CD8-positive, alpha-beta memory T cell (primary cell): ENCODE data around the gene COPS9. TPM values are rescaled to one million over a fixed set of nuclear protein-coding genes. Genes with fewer than 3 reads are reported as not detected.

Experiments
- CTCF ChIA-PET: fragments of 350-600 bp; sonication (Branson Sonifier 250); formaldehyde crosslinking; loops from one replicate; lab custom pipeline; 2021; ENCODE audit warnings: antibody characterized with exemption; lab: Charles Lee
- POLR2A ChIA-PET: fragments of 350-600 bp; sonication (Branson Sonifier 250); formaldehyde crosslinking; loops from one replicate; lab custom pipeline; 2021; ENCODE audit warnings: antibody characterized with exemption; lab: Charles Lee
- DNase-seq, 5 donors: peaks; one replicate each; pipeline versions ENCODE4 v3.0.0 to v3.0.0-alpha.2; 2020 to 2022; ENCODE audit warnings: mixed read lengths in 1 of 5
- H3K27ac ChIP-seq: one replicate; pipeline ENCODE4 v1.7.0; 2013; ENCODE audit warnings: low read depth, mild to moderate bottlenecking, low read length, moderate library complexity
- H3K27me3 ChIP-seq: 2 replicates; pipeline ENCODE4 v1.7.0; 2013; ENCODE audit warnings: low read length, mild to moderate bottlenecking; ENCODE audit not compliant: insufficient read depth, poor library complexity, severe bottlenecking
- H3K36me3 ChIP-seq: 2 replicates; pipeline ENCODE4 v1.7.0; 2013; ENCODE audit warnings: mild to moderate bottlenecking, low read length, moderate library complexity; ENCODE audit not compliant: insufficient read depth
- H3K4me1 ChIP-seq: 2 replicates; pipeline ENCODE4 v1.7.0; 2013; ENCODE audit warnings: mild to moderate bottlenecking, low read length, moderate library complexity; ENCODE audit not compliant: insufficient read depth
- H3K4me3 ChIP-seq: 2 replicates; pipeline ENCODE4 v1.7.0; 2013; ENCODE audit warnings: mild to moderate bottlenecking, low read length
- H3K9me3 ChIP-seq: 2 replicates; pipeline ENCODE4 v1.7.0; 2013; ENCODE audit warnings: mild to moderate bottlenecking, low read length
- H3K27ac Mint-ChIP-seq, 8 donors: one replicate each; pipeline ENCODE4 v1.8.0; 2020 to 2021; ENCODE audit warnings: mixed read lengths in 8 of 8, mild to moderate bottlenecking in 6 of 8, inconsistent platforms in 3 of 8, moderate library complexity in 3 of 8
- H3K27me3 Mint-ChIP-seq, 2 donors: one replicate each; pipeline ENCODE4 v1.8.0; 2020 to 2021; ENCODE audit warnings: mixed read lengths in 2 of 2, mild to moderate bottlenecking in 1 of 2, moderate library complexity in 1 of 2
- H3K36me3 Mint-ChIP-seq, 3 donors: one replicate each; pipeline ENCODE4 v1.8.0; 2020 to 2021; ENCODE audit warnings: mixed read lengths in 3 of 3, inconsistent platforms in 1 of 3, mild to moderate bottlenecking in 1 of 3
- H3K4me1 Mint-ChIP-seq, 3 donors: one replicate each; pipeline ENCODE4 v1.8.0; 2020 to 2021; ENCODE audit warnings: mixed read lengths in 3 of 3, inconsistent platforms in 1 of 3, mild to moderate bottlenecking in 1 of 3
- H3K4me3 Mint-ChIP-seq, 7 donors: one replicate each; pipeline ENCODE4 v1.8.0; 2020 to 2021; ENCODE audit warnings: mixed read lengths in 7 of 7, mild to moderate bottlenecking in 6 of 7, moderate library complexity in 4 of 7, inconsistent platforms in 2 of 7
- H3K9me3 Mint-ChIP-seq, 5 donors: one replicate each; pipeline ENCODE4 v1.8.0; 2020 to 2022; ENCODE audit warnings: mixed read lengths in 5 of 5, mild to moderate bottlenecking in 3 of 5, moderate library complexity in 2 of 5, inconsistent platforms in 1 of 5
- polyA plus RNA-seq: library from polyadenylated mRNA; unstranded; fragments of 300-500 nt; fragmentation: Illumina TruSeq; gene quantifications from one replicate; pipeline ENCODE4 v1.2.3, GENCODE V29; 2021
- total RNA-seq, 2 experiments: library from RNA; stranded (reverse); gene quantifications; one replicate each; pipeline ENCODE4 v1.2.3, GENCODE V29; 2021

The COPS9 gene
- total and polyA plus RNA-seq, 3 experiments from 2014 or later: 186 to 331 (median 189) TPM

DNA sequence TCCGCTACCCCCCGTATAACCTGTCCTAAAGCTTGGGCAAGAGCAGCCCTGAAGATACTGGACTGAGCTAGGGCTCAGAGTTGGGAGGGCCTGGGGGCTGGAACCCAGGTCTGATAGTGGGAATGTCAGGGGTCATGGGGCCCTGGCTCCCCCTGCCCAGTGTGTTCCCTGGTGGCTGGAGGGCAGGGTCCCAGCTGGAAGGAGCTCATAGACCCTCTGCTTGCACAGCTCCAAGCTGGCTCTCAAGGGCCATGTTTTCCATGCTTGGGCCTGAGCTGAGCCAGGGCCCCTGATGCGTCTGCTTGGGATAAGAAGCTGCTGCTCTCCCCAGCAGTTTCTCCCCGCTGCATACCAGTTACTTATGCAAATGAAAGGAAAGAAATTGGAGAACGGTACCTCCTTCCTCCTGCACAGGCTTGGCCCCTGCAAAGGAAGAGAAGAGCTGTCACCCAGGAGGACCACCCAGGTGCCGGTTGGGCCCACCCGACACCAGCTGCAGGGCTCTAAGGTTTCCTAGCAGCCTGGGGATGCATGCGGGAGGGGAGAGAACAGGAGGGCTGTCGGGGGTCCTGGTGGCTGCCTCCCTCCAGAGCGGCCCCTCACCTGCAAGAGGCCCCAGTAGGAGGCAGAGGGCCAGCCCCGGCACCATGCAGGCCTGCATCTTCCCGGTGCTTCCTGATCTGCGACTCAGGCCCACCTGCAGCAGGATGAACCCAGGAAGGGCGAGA lies 3.7 kb upstream of the COPS9 start:
- Mint-ChIP-seq H3K9me3 (no peaks in the 10 kb centered on the region), H3K4me3 (no peak overlapping the region), H3K36me3 (peaks cover 0 to 8% (median 2%) of the 10 kb centered on the region in 3 donors), H3K27me3 (peaks cover 0 to 2% of the 10 kb centered on the region in 2 donors), H3K4me1 (peaks cover 16 to 26% (median 17%) of the 10 kb centered on the region in 3 donors), H3K27ac (no peak overlapping the region)
- no peak for DNase-seq
- Histone ChIP-seq H3K27ac (no peak overlapping the region), H3K27me3 (no peaks in the 10 kb centered on the region), H3K36me3 (no peaks in the 10 kb centered on the region), H3K4me1 (peaks cover 22% of the 10 kb centered on the region), H3K9me3 (no peaks in the 10 kb centered on the region), H3K4me3 (no peak overlapping the region)
- CTCF ChIA-PET: interaction anchor here (7.1 kb wide), 1 partner anchor 80 kb away, joined by 96 read pairs; no protein-coding TSS in a partner anchor
- POLR2A ChIA-PET: no interaction called here

DNA sequence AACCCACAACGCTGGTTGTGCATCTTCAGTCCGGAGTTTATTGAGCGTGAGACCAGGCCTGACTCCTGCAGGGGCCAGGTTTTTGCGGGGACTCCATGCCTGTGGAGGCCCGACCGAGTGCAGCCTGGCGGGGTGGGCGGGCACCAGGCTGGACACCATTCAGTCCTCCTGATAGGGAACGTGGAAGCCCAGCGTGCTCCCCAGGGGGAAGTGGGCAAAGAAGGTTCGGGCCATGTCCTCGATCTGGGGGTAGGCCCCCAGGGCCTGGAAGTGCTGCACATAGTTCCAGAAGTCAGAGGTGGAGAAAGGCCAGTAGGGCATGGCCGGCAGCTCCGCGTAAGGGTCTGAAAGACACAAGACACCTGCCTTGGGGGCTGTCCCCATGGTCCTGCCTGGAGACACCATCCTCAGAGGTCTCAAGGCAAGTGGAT lies 2.9 kb upstream of the COPS9 start:
- Mint-ChIP-seq H3K27me3 (peaks cover 0 to 2% of the 10 kb centered on the region in 2 donors), H3K36me3 (peaks cover 0 to 10% (median 3%) of the 10 kb centered on the region in 3 donors), H3K4me3 (peak overlapping the region in 1 of 7 donors; percentile 84), H3K9me3 (no peaks in the 10 kb centered on the region), H3K4me1 (peaks cover 22 to 34% (median 24%) of the 10 kb centered on the region in 3 donors), H3K27ac (no peak overlapping the region)
- H3K27me3 ChIP-seq: no peaks in the 10 kb centered on the region
- H3K9me3 ChIP-seq: no peaks in the 10 kb centered on the region
- peaks cover 26% of the 10 kb centered on the region for H3K4me1 ChIP-seq
- no peak overlapping the region for H3K4me3 ChIP-seq
- DNase-seq: no peak
- CTCF ChIA-PET: interaction anchor here (1.6 to 7.1 kb wide), 2 partner anchors 78 to 79 kb away, joined by 7 to 96 read pairs; no protein-coding TSS in a partner anchor
- H3K27ac ChIP-seq: no peak overlapping the region
- POLR2A ChIA-PET: no interaction called here
- H3K36me3 ChIP-seq: no peaks in the 10 kb centered on the region

DNA sequence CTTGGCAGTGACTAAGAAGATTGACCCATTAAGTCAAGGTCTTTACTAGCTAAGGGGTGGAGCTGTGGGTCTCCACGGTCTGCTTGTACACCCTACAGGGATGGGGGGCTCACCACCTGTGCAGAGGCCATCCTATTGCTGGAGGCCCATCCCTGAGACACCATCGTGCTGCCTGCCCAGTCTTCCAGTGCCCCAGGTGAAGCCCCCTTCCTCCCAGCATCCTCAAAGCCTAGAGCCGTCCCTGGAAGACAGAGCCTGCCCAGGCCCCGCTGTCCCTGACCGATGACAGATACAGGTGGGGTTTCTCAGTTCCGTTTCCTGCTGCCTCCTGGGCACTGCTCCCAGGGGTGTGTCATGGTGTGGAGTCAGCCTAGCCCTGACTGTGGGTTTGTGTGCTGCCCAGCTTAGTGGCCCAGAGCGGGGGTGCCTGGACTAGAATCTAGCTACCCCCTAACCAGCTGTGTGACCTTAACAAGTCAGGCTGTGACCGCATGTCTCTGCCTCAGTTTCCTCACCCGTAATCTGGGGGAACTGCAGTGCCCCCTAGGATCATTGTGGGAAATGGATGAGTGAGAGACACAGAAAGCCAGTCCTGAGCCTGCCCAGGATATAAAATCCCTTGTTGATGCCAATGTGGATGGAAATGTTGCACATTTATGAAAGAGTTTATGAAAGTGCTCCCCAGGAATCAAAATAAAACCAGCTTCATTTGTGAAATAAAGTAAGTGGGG lies 2.3 kb upstream of the COPS9 start:
- H3K9me3 ChIP-seq: no peaks in the 10 kb centered on the region
- H3K9me3 Mint-ChIP-seq: no peaks in the 10 kb centered on the region
- H3K4me1 Mint-ChIP-seq: peaks cover 22 to 38% (median 27%) of the 10 kb centered on the region in 3 donors
- H3K27ac ChIP-seq: no peak overlapping the region
- no peaks in the 10 kb centered on the region for H3K27me3 ChIP-seq
- no peak overlapping the region for H3K27ac Mint-ChIP-seq
- H3K4me3 ChIP-seq: no peak overlapping the region
- DNase-seq: no peak
- POLR2A ChIA-PET: no interaction called here
- no peaks in the 10 kb centered on the region for H3K27me3 Mint-ChIP-seq
- CTCF ChIA-PET: interaction anchor here (1.6 kb wide), 1 partner anchor 77 kb away, joined by 7 read pairs; no protein-coding TSS in a partner anchor
- no peaks in the 10 kb centered on the region for H3K36me3 ChIP-seq
- H3K36me3 Mint-ChIP-seq: peaks cover 0 to 16% (median 5%) of the 10 kb centered on the region in 3 donors
- peaks cover 21% of the 10 kb centered on the region for H3K4me1 ChIP-seq
- H3K4me3 Mint-ChIP-seq: peak overlapping the region; percentile 57 to 91 (median 72)

DNA sequence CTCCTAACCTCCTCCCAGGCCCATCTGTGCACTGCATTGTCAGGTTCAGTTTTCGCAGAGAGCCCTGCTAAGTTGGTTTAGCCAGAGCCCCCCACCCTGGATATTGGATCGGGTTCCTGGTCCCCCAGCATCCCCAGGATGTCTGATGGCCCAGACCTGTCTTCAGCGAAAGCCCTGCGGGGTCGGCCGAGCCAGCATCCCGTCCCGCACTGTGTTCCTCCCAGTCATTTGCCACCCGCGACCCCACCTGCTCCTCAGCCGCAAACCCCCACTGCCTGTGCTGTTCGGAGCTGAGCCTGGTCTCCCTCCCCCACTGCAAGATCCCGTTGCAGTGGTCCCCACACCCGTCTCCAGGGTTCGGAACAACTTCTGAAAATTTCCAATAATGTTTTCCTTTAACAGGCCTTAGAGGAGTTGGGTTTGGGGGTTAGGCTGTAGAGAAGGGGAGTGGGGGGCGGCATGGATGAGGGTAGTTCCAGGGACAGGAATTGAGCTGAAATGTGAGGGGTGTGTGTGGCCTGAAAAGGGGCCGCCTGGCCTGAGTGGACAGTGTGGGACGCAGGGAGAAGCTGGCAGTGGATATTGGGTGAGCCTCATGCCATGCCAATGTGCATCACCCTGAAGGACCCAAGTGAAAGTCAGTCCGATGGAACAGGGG lies 1.6 kb upstream of the COPS9 start:
- Histone ChIP-seq H3K4me1 (peaks cover 20% of the 10 kb centered on the region), H3K27me3 (no peaks in the 10 kb centered on the region), H3K36me3 (peaks cover 6% of the 10 kb centered on the region), H3K4me3 (no peak overlapping the region), H3K27ac (no peak overlapping the region), H3K9me3 (no peaks in the 10 kb centered on the region)
- peaks cover 25 to 41% (median 31%) of the 10 kb centered on the region in 3 donors for H3K4me1 Mint-ChIP-seq
- peaks cover 0 to 23% (median 5%) of the 10 kb centered on the region in 3 donors for H3K36me3 Mint-ChIP-seq
- H3K27ac Mint-ChIP-seq: peak overlapping the region in 3 of 8 donors; percentile 21 to 74 (median 33)
- DNase-seq: no peak
- H3K9me3 Mint-ChIP-seq: no peaks in the 10 kb centered on the region
- peak overlapping the region; percentile 57 to 94 (median 89) for H3K4me3 Mint-ChIP-seq
- no peaks in the 10 kb centered on the region for H3K27me3 Mint-ChIP-seq
- ChIA-PET CTCF (interaction anchor here (1.6 kb wide), 1 partner anchor 77 kb away, joined by 7 read pairs; no protein-coding TSS in a partner anchor), POLR2A (no interaction called here)

DNA sequence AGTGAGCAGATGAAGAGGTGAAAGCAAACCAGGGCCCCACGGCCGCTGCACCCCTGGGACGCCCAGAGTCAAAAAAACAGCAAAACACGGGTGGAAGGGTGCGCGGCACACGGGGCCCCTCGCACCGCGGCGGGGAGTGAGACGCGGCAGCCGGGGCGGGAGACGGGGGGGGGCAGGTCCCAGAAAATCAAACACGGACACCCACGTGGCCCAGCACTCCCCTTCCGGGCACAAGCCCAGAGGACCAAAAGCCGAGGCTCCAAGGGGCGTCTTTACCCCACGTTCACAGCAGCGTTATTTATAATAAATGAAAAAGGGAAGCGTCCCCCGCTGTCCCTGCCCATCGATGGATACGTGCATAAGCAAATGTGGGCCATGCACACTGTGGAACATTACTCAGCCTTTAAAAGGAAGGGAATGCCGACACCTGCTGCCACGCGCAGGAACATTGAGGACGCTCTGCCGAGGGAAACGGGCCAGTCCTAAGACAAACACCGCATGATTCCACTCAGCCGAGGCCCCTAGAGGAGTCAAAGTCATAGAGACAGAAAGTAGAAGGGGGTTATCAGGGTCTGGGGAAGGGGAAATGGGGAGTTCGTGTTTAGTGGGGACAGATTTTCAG lies 677 bp upstream of the COPS9 start:
- POLR2A ChIA-PET: no interaction called here
- H3K27me3 ChIP-seq: no peaks in the 10 kb centered on the region
- no peak for DNase-seq
- peaks cover 0 to 32% (median 7%) of the 10 kb centered on the region in 3 donors for H3K36me3 Mint-ChIP-seq
- peak overlapping the region; percentile 19 to 96 (median 81) for H3K27ac Mint-ChIP-seq
- peaks cover 20% of the 10 kb centered on the region for H3K4me1 ChIP-seq
- H3K27me3 Mint-ChIP-seq: no peaks in the 10 kb centered on the region
- H3K4me3 ChIP-seq: peak overlapping the region; percentile 64
- peaks cover 12% of the 10 kb centered on the region for H3K36me3 ChIP-seq
- CTCF ChIA-PET: no interaction called here
- H3K9me3 ChIP-seq: no peaks in the 10 kb centered on the region
- H3K4me3 Mint-ChIP-seq: peak overlapping the region; percentile 85 to 97 (median 91)
- no peaks in the 10 kb centered on the region for H3K9me3 Mint-ChIP-seq
- H3K27ac ChIP-seq: peak overlapping the region; percentile 51
- H3K4me1 Mint-ChIP-seq: peaks cover 25 to 41% (median 31%) of the 10 kb centered on the region in 3 donors

DNA sequence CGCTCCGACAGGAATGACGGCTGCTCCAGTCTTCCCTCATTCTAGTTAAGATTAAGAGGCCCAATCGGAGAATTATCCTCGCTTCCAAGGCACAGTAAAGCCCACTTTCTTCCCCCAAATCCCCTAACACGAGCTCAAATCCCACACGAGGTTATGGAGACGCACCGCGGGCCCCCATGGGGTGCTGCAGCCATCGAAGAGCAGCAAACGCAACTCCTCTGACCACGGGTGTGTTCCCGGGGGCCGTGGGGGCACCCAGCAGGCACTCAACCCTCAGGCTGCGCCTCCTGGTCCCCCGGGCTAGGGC lies 446 bp downstream of the COPS9 start:
- POLR2A ChIA-PET: no interaction called here
- Histone ChIP-seq H3K36me3 (peaks cover 12% of the 10 kb centered on the region), H3K9me3 (no peaks in the 10 kb centered on the region), H3K4me1 (peaks cover 20% of the 10 kb centered on the region), H3K4me3 (peak overlapping the region; percentile 64), H3K27me3 (no peaks in the 10 kb centered on the region), H3K27ac (peak overlapping the region; percentile 51)
- Mint-ChIP-seq H3K4me3 (peak overlapping the region; percentile 89 to 97 (median 91)), H3K36me3 (peaks cover 0 to 43% (median 7%) of the 10 kb centered on the region in 3 donors), H3K9me3 (no peaks in the 10 kb centered on the region), H3K27ac (peak overlapping the region; percentile 19 to 93 (median 87)), H3K27me3 (no peaks in the 10 kb centered on the region), H3K4me1 (peaks cover 25 to 41% (median 31%) of the 10 kb centered on the region in 3 donors)
- no peak for DNase-seq
- CTCF ChIA-PET: no interaction called here

DNA sequence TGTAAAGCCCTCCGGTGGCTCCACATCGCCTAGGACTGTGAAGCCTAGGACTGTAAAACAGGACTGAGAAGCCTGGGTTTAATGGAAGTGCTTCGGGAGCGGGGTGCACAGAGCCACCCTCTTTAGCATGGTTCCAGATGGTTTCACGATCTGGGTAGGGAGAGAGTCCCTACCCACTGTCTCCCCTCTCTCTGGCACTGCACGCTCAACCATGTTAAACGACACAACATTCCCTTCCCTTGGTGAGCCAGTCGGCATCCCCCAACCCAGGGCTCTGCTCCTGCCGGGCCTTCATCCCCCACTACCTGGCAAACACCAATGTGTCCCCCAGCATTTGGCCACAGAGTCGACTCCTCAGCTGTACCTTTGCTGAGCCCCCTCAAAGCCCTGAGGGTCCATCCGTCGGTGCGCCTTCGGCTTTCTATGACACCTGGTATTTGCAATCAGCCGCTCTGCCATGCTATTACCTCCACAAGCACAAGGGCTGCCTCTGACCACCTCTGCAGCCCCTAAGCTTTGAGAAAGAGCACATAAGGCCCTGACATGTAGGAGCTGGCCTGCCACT lies 1.1 kb downstream of the COPS9 start:
- DNase-seq: no peak
- Mint-ChIP-seq H3K27ac (peak overlapping the region; percentile 33 to 93 (median 87)), H3K27me3 (no peaks in the 10 kb centered on the region), H3K9me3 (no peaks in the 10 kb centered on the region), H3K4me1 (peaks cover 25 to 41% (median 31%) of the 10 kb centered on the region in 3 donors), H3K4me3 (peak overlapping the region; percentile 89 to 97 (median 91)), H3K36me3 (peaks cover 0 to 50% (median 11%) of the 10 kb centered on the region in 3 donors)
- H3K27me3 ChIP-seq: no peaks in the 10 kb centered on the region
- no peaks in the 10 kb centered on the region for H3K9me3 ChIP-seq
- peak overlapping the region; percentile 64 for H3K4me3 ChIP-seq
- H3K4me1 ChIP-seq: peaks cover 20% of the 10 kb centered on the region
- POLR2A ChIA-PET: no interaction called here
- H3K27ac ChIP-seq: no peak overlapping the region
- CTCF ChIA-PET: no interaction called here
- peaks cover 12% of the 10 kb centered on the region for H3K36me3 ChIP-seq
